NCI-H460 (cell line): ENCODE measurements around the gene HASPIN. TPM values are rescaled to one million over a fixed set of nuclear protein-coding genes. Genes with fewer than 3 reads are reported as not detected.
"Not testable (repeated sequence)": the region's sequence is repeated elsewhere in the genome, so short reads cannot be mapped to it uniquely, and the experiment has no call there.

Experiments used
- DNase-seq: peaks from one replicate; pipeline ENCODE4 v3.0.0-alpha.2; 2016; ENCODE audit warnings: low read depth; ENCODE audit errors: extremely low read depth
- total RNA-seq: library from RNA; depleted of rRNA; stranded (reverse); fragments of >200 nt; shearing (Covaris generic); gene quantifications from 2 replicates; pipeline ENCODE4 v1.2.3, GENCODE V29; 2014

Gene HASPIN
- total RNA-seq, 1 experiment from 2014 or later, result 13.2 TPM

- DNase-seq, result not testable (repeated sequence)
These were observed 11.2 kb downstream of the HASPIN start for GRCh38 chr17:3734911-3735276.

GRCh38 chr17:3735515-3735914 is 11.8 kb downstream of the HASPIN start:
- peak; percentile 39 for DNase-seq

- DNase-seq, result no peak
These were observed 15.0 kb downstream of the HASPIN start for GRCh38 chr17:3738562-3739295.

GRCh38 chr17:3739422-3740124 is 15.9 kb downstream of the HASPIN start:
- DNase-seq, result no peak

- no peak for DNase-seq
These were observed 16.9 kb downstream of the HASPIN start for GRCh38 chr17:3740611-3741073.

GRCh38 chr17:3744014-3744413 is 20.3 kb downstream of the HASPIN start:
- no peak for DNase-seq

GRCh38 chr17:3745071-3745470 is 21.4 kb downstream of the HASPIN start:
- no peak for DNase-seq

- DNase-seq, result no peak
These were observed 24.1 kb downstream of the HASPIN start for GRCh38 chr17:3747805-3748204.

GRCh38 chr17:3748576-3748975 is 24.9 kb downstream of the HASPIN start:
- DNase-seq, result no peak

GRCh38 chr17:3750296-3750695 is 26.6 kb downstream of the HASPIN start:
- DNase-seq, result no peak

GRCh38 chr17:3750926-3751325 is 27.2 kb downstream of the HASPIN start:
- no peak for DNase-seq

GRCh38 chr17:3751836-3752235 is 28.1 kb downstream of the HASPIN start:
- DNase-seq, result no peak

- no peak for DNase-seq
These were observed 29.9 kb downstream of the HASPIN start for GRCh38 chr17:3753624-3754023.

GRCh38 chr17:3754066-3754457 is 30.4 kb downstream of the HASPIN start:
- no peak for DNase-seq

GRCh38 chr17:3754458-3755334 is 31.0 kb downstream of the HASPIN start:
- DNase-seq, result no peak

- DNase-seq, result no peak
These were observed 31.8 kb downstream of the HASPIN start for GRCh38 chr17:3755335-3756030.

GRCh38 chr17:3759597-3760216 is 36.0 kb downstream of the HASPIN start:
- DNase-seq, result no peak

GRCh38 chr17:3761036-3761917 is 37.6 kb downstream of the HASPIN start:
- no peak for DNase-seq

- DNase-seq, result no peak
These were observed 38.2 kb downstream of the HASPIN start for GRCh38 chr17:3761918-3762380.
